Activated CD8-positive, alpha-beta memory T cell treated with anti-CD3 and anti-CD28 coated beads for 1 hour (primary cell): Measurements from ENCODE around the gene HOXB9.

Experiments
- DNase-seq, 2 donors: peaks; one replicate each; pipeline ENCODE4 v3.0.0-alpha.2; 2020; ENCODE audit warnings: low read depth in 1 of 2; ENCODE audit errors: extremely low read depth in 1 of 2

The HOXB9 gene

GRCh38 chr17:48599354-48599753, 26.8 kb downstream of the HOXB9 start:
- no peak for DNase-seq

- no peak for DNase-seq
These were observed 27.4 kb downstream of the HOXB9 start for GRCh38 chr17:48598736-48599135.

- no peak for DNase-seq
These were observed 28.2 kb downstream of the HOXB9 start for GRCh38 chr17:48597778-48598631.

GRCh38 chr17:48597528-48597777, 28.7 kb downstream of the HOXB9 start:
- DNase-seq, result no peak

- no peak for DNase-seq
These were observed 29.2 kb downstream of the HOXB9 start for GRCh38 chr17:48596735-48597527.

GRCh38 chr17:48596000-48596734, 30.0 kb downstream of the HOXB9 start:
- DNase-seq, result no peak

- no peak for DNase-seq
These were observed 30.7 kb downstream of the HOXB9 start for GRCh38 chr17:48595278-48595999.

- DNase-seq, result no peak
These were observed 31.4 kb downstream of the HOXB9 start for GRCh38 chr17:48594538-48595277.

GRCh38 chr17:48593840-48594537, 32.2 kb downstream of the HOXB9 start:
- DNase-seq, result peak in 1 of 2 donors; percentile 73

- no peak for DNase-seq
These were observed 32.9 kb downstream of the HOXB9 start, which contains the start of gene HOXB5 for GRCh38 chr17:48593126-48593829. TSS of gene HOXB5 (minus strand) at chr17:48593779. CDS start at chr17:48593682, 97 bp downstream.

- no peak for DNase-seq
These were observed 33.6 kb downstream of the HOXB9 start for GRCh38 chr17:48592577-48592976.

- DNase-seq, result no peak
These were observed 34.1 kb downstream of the HOXB9 start for GRCh38 chr17:48592057-48592514.

GRCh38 chr17:48591255-48592056, 34.7 kb downstream of the HOXB9 start:
- no peak for DNase-seq

GRCh38 chr17:48590607-48591161, 35.5 kb downstream of the HOXB9 start:
- DNase-seq, result no peak

- no peak for DNase-seq
These were observed 36.1 kb downstream of the HOXB9 start, which contains the start of gene HOXB3 for GRCh38 chr17:48589831-48590606. TSS of gene HOXB3 (minus strand) at chr17:48590241. CDS start at chr17:48552474, 37,767 bp downstream.

GRCh38 chr17:48589060-48589830, 36.9 kb downstream of the HOXB9 start:
- no peak for DNase-seq
